Ishikawa (cell line): ENCODE data around the gene KIAA1217.

Source experiments
- CEBPB ChIP-seq: IDR thresholded peaks from 2 replicates; pipeline ENCODE4 v1.6.1; 2012
- EP300 ChIP-seq: IDR thresholded peaks from 2 replicates; pipeline ENCODE4 v1.6.1; 2012; ENCODE audit warnings: borderline replicate concordance
- FOXM1 ChIP-seq: IDR thresholded peaks from 2 replicates; pipeline ENCODE4 v1.6.1; 2012; ENCODE audit warnings: low read depth, borderline replicate concordance
- TAF1 ChIP-seq: IDR thresholded peaks from 2 replicates; pipeline ENCODE4 v1.6.1; 2012; ENCODE audit warnings: low read depth, mild to moderate bottlenecking
- TCF12 ChIP-seq: IDR thresholded peaks from 2 replicates; pipeline ENCODE4 v1.6.1; 2012; ENCODE audit warnings: low read depth
- TF ChIP-seq, protein P1 (sequence below): IDR thresholded peaks from 2 replicates; pipeline ENCODE4 v1.6.1; 2012; ENCODE audit warnings: low read depth, mild to moderate bottlenecking

GRCh38 chr10:24184455-24184854, 24.5 kb upstream of the KIAA1217 start:
- TF ChIP-seq, protein P1, sequence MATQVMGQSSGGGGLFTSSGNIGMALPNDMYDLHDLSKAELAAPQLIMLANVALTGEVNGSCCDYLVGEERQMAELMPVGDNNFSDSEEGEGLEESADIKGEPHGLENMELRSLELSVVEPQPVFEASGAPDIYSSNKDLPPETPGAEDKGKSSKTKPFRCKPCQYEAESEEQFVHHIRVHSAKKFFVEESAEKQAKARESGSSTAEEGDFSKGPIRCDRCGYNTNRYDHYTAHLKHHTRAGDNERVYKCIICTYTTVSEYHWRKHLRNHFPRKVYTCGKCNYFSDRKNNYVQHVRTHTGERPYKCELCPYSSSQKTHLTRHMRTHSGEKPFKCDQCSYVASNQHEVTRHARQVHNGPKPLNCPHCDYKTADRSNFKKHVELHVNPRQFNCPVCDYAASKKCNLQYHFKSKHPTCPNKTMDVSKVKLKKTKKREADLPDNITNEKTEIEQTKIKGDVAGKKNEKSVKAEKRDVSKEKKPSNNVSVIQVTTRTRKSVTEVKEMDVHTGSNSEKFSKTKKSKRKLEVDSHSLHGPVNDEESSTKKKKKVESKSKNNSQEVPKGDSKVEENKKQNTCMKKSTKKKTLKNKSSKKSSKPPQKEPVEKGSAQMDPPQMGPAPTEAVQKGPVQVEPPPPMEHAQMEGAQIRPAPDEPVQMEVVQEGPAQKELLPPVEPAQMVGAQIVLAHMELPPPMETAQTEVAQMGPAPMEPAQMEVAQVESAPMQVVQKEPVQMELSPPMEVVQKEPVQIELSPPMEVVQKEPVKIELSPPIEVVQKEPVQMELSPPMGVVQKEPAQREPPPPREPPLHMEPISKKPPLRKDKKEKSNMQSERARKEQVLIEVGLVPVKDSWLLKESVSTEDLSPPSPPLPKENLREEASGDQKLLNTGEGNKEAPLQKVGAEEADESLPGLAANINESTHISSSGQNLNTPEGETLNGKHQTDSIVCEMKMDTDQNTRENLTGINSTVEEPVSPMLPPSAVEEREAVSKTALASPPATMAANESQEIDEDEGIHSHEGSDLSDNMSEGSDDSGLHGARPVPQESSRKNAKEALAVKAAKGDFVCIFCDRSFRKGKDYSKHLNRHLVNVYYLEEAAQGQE, result peak; percentile 49; the same call in 1 of the 2 replicates
- TF ChIP-seq FOXM1, result no peak
- TF ChIP-seq CEBPB, result no peak
- no peak for TF ChIP-seq TCF12
- no peak for TF ChIP-seq EP300
- TF ChIP-seq TAF1, result no peak
